PC-3 (cell line): ENCODE data around the gene PNLIPRP3. TPM values are rescaled to one million over a fixed set of nuclear protein-coding genes. Genes with fewer than 3 reads are reported as not detected.

Experiments
- ATAC-seq: fragments of 200-7000 bp; cut with Tn5 transposase; 2 replicates; pipeline ENCODE4 v1.9.1; 2020; ENCODE audit warnings: mild to moderate bottlenecking, moderate library complexity
- BruUV-seq: library from RNA; stranded (reverse); fragments of 400-500 nt; replicated peaks from 2 replicates; lab custom pipeline; 2021; lab: Mats Ljungman, UMichigan
- CTCF ChIA-PET: fragments of 300-600 bp; sonication (Branson Sonifier 250); formaldehyde crosslinking; loops from one replicate; lab custom pipeline; 2022; ENCODE audit warnings: antibody characterized with exemption; lab: Charles Lee
- POLR2A ChIA-PET: fragments of 300-600 bp; sonication (Branson Sonifier 250); formaldehyde crosslinking; loops from one replicate; lab custom pipeline; 2022; ENCODE audit warnings: antibody characterized with exemption; ENCODE audit not compliant: unreplicated experiment; lab: Charles Lee
- DNase-seq: peaks from one replicate; pipeline ENCODE4 v3.0.0-alpha.2; 2015
- H2AFZ ChIP-seq: fragments of 300-600 bp; sonication (generic); 2 replicates; pipeline ENCODE4 v1.6.0; 2016; ENCODE audit warnings: antibody characterized with exemption, low read length
- H3F3A ChIP-seq: fragments of 300-600 bp; sonication (generic); one replicate; pipeline ENCODE4 v1.6.0; 2017; ENCODE audit warnings: antibody characterized with exemption, low read length, control low read depth, mild to moderate bottlenecking; ENCODE audit not compliant: unreplicated experiment
- H3K27ac ChIP-seq: fragments of 300-600 bp; sonication (generic); 2 replicates; pipeline ENCODE4 v1.5.1; 2016; ENCODE audit warnings: mild to moderate bottlenecking, low read length
- H3K27me3 ChIP-seq: fragments of 300-600 bp; sonication (generic); 2 replicates; pipeline ENCODE4 v1.6.1; 2016; ENCODE audit warnings: low read length, mixed read lengths
- H3K36me3 ChIP-seq: fragments of 300-600 bp; sonication (generic); 2 replicates; pipeline ENCODE4 v1.6.1; 2016; ENCODE audit warnings: low read depth, mixed run types, low read length, mixed read lengths
- H3K4me1 ChIP-seq: fragments of 300-600 bp; sonication (generic); 2 replicates; pipeline ENCODE4 v1.5.1; 2016; ENCODE audit warnings: low read length; ENCODE audit not compliant: insufficient read depth
- H3K4me2 ChIP-seq: fragments of 300-600 bp; sonication (generic); 2 replicates; pipeline ENCODE4 v1.6.0; 2016; ENCODE audit warnings: low read length
- H3K4me3 ChIP-seq: fragments of 300-600 bp; sonication (generic); 2 replicates; pipeline ENCODE4 v1.5.1; 2016; ENCODE audit warnings: mild to moderate bottlenecking, low read length, mixed read lengths
- H3K79me2 ChIP-seq: fragments of 300-600 bp; sonication (generic); 2 replicates; pipeline ENCODE4 v1.6.1; 2017; ENCODE audit warnings: low read length, mixed read lengths
- H3K9ac ChIP-seq: fragments of 300-600 bp; sonication (generic); 2 replicates; pipeline ENCODE4 v1.6.0; 2016; ENCODE audit warnings: mild to moderate bottlenecking, low read length
- H3K9me2 ChIP-seq: fragments of 300-600 bp; sonication (generic); replicated peaks from 2 replicates; pipeline ENCODE4 v1.6.1; 2016; ENCODE audit warnings: mixed run types, low read length, mixed read lengths
- H3K9me3 ChIP-seq: fragments of 300-600 bp; sonication (generic); 2 replicates; pipeline ENCODE4 v1.6.1; 2016; ENCODE audit warnings: low read length, mixed read lengths
- H4K20me1 ChIP-seq: fragments of 300-600 bp; sonication (generic); 2 replicates; pipeline ENCODE4 v1.6.1; 2016; ENCODE audit warnings: low read length, mixed read lengths
- CTCF ChIP-seq: fragments of 300-600 bp; sonication (generic); conservative IDR thresholded peaks from 2 replicates; pipeline ENCODE4 v1.5.1; 2017; ENCODE audit warnings: antibody characterized with exemption, low read depth, mild to moderate bottlenecking, low read length
- EZH2 ChIP-seq: fragments of 300-600 bp; sonication (generic); IDR thresholded peaks from one replicate; pipeline ENCODE4 v1.6.1; 2017; ENCODE audit warnings: antibody characterized with exemption, mild to moderate bottlenecking, low read length; ENCODE audit not compliant: unreplicated experiment
- EZH2phosphoT487 ChIP-seq: fragments of 300-600 bp; sonication (generic); IDR thresholded peaks from 2 replicates; pipeline ENCODE4 v1.6.1; 2018; ENCODE audit warnings: mild to moderate bottlenecking, antibody characterized with exemption, low read length, borderline replicate concordance
- intact Hi-C: fragments of 100-400 bp; cut with micrococcal nuclease; formaldehyde crosslinking; loops from 2 replicates; pipeline ENCODE4 v1.9.0; 2023
- total RNA-seq: library from RNA; depleted of rRNA; stranded (reverse); fragments of >200 nt; gene quantifications from 2 replicates; pipeline ENCODE4 v1.2.3, GENCODE V29; 2014

The PNLIPRP3 gene
- total RNA-seq, 1 experiment from 2014 or later = not detected

GRCh38 chr10:116460219-116460618 lies 32.6 kb downstream of the PNLIPRP3 start:
- Histone ChIP-seq H3K9me3 (no peaks in the 10 kb centered on the region), H3K27ac (no peak overlapping the region), H3K79me2 (no peaks in the 10 kb centered on the region), H3K9ac (no peak overlapping the region), H3K9me2 (no peaks in the 10 kb centered on the region), H3F3A (no peaks in the 10 kb centered on the region), H2AFZ (no peak overlapping the region), H3K4me2 (no peak overlapping the region), H3K36me3 (no peaks in the 10 kb centered on the region), H3K4me3 (no peak overlapping the region), H4K20me1 (no peaks in the 10 kb centered on the region), H3K4me1 (no peaks in the 10 kb centered on the region), H3K27me3 (peaks cover 26% of the 10 kb centered on the region; the same call in 1 of the 2 replicates)
- BruUV-seq = no TSS peak
- TF ChIP-seq EZH2phosphoT487 (no peak), EZH2 (no peak), CTCF (no peak)
- CTCF ChIA-PET = no interaction called here
- POLR2A ChIA-PET = no interaction called here
- intact Hi-C loops = no loop called here
- no peak for DNase-seq
- ATAC-seq = no peak

GRCh38 chr10:116461680-116462079 lies 34.0 kb downstream of the PNLIPRP3 start:
- H3K9ac ChIP-seq = no peak overlapping the region
- H2AFZ ChIP-seq = no peak overlapping the region
- DNase-seq (no peak), ATAC-seq (no peak)
- H3K27me3 ChIP-seq = peaks cover 26% of the 10 kb centered on the region; the same call in 1 of the 2 replicates
- no peak overlapping the region for H3K4me3 ChIP-seq
- CTCF ChIA-PET = no interaction called here
- H3K27ac ChIP-seq = no peak overlapping the region
- no peaks in the 10 kb centered on the region for H3K36me3 ChIP-seq
- no peaks in the 10 kb centered on the region for H3K9me2 ChIP-seq
- no TSS peak for BruUV-seq
- H3F3A ChIP-seq = no peaks in the 10 kb centered on the region
- H3K4me1 ChIP-seq = no peaks in the 10 kb centered on the region
- POLR2A ChIA-PET = no interaction called here
- H3K4me2 ChIP-seq = no peak overlapping the region
- intact Hi-C loops = no loop called here
- TF ChIP-seq CTCF (no peak), EZH2phosphoT487 (no peak), EZH2 (no peak)
- no peaks in the 10 kb centered on the region for H3K9me3 ChIP-seq
- no peaks in the 10 kb centered on the region for H4K20me1 ChIP-seq
- no peaks in the 10 kb centered on the region for H3K79me2 ChIP-seq

- TF ChIP-seq EZH2 = no peak
- Histone ChIP-seq H3K9me2 (no peaks in the 10 kb centered on the region), H3F3A (no peaks in the 10 kb centered on the region), H3K4me2 (no peak overlapping the region), H3K9me3 (no peaks in the 10 kb centered on the region), H3K36me3 (no peaks in the 10 kb centered on the region), H3K27me3 (0 out of 2 replicates have a peak, but pooled peaks cover 14% of the 10 kb centered on the region), H3K9ac (no peak overlapping the region), H3K4me3 (no peak overlapping the region), H2AFZ (no peak overlapping the region), H3K4me1 (no peaks in the 10 kb centered on the region), H4K20me1 (no peaks in the 10 kb centered on the region), H3K79me2 (no peaks in the 10 kb centered on the region), H3K27ac (no peak overlapping the region)
- ChIA-PET POLR2A (no interaction called here), CTCF (no interaction called here)
- ATAC-seq (no peak), DNase-seq (no peak)
- BruUV-seq = no TSS peak
- intact Hi-C loops = no loop called here
Measured at GRCh38 chr10:116464257-116464656, 36.6 kb downstream of the PNLIPRP3 start.
